Astrocyte of the spinal cord (primary cell): ENCODE results near the gene TUBGCP5.
A peak's percentile ranks its signal among the peaks of the same experiment; 100 is the strongest.
"Not testable (repeated sequence)": the region's sequence is repeated elsewhere in the genome, so short reads cannot be mapped to it uniquely, and the experiment has no call there.

Experiments used
- DNase-seq: peaks from one replicate; pipeline ENCODE4 v3.0.0; 2011; ENCODE audit warnings: low read depth, low spot score
- H3K4me3 ChIP-seq: 2 replicates; pipeline ENCODE4 v1.5.1; 2011; ENCODE audit warnings: low read depth, mild to moderate bottlenecking, low read length, moderate library complexity
- in situ Hi-C: cut with HindIII; loops from 2 replicates; pipeline ENCODE4 v1.10.0; 2017; ENCODE audit warnings: low sequenced_read_pairs
- TF ChIP-seq, protein P1 (sequence below): IDR thresholded peaks from 2 replicates; pipeline ENCODE4 v1.5.1; 2012; ENCODE audit warnings: low read depth, mild to moderate bottlenecking, low read length, inconsistent platforms

The TUBGCP5 gene

DNA sequence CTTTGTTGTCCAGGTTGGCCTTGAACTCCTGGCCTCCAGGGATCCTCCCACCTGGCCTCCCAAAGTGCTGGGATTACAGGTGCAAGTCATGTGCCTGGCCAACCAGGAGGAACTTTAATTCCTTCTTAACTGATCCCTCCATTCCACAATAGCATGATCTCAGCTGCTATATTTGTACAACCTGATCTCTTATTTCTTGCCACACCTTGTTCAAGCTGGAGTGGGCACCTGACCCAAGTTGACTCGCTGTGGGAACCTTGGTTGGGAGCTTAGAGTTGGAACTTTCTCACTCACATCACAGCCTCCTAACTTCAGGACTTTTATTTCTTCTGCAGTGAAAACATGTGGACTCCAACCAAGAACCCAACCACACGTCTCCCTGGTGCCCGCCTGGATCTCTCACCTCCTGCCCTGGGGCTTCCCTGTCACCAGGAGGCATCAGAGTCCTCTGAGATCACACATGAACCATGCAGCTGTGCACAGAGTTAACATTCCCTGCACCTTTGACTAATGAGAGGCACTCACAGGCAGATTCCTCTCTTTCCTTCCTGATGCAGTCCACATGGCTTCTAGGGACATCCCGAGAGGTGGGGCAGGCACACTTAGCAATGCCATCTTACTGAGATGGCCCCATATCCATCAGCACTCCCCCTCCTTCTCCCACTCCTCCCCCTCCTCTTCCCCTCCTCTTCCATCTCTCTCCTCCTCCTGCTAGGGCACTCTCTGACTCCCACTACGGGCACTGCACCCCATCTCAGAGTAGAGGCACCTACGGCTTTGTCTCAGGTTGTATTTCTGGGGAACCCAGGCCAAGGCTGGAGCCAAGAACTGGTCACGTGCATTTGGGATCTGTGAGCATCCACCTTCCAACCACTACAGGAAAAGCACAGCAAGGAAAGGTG lies 49.5 kb downstream of the TUBGCP5 start:
- TF ChIP-seq, protein P1, sequence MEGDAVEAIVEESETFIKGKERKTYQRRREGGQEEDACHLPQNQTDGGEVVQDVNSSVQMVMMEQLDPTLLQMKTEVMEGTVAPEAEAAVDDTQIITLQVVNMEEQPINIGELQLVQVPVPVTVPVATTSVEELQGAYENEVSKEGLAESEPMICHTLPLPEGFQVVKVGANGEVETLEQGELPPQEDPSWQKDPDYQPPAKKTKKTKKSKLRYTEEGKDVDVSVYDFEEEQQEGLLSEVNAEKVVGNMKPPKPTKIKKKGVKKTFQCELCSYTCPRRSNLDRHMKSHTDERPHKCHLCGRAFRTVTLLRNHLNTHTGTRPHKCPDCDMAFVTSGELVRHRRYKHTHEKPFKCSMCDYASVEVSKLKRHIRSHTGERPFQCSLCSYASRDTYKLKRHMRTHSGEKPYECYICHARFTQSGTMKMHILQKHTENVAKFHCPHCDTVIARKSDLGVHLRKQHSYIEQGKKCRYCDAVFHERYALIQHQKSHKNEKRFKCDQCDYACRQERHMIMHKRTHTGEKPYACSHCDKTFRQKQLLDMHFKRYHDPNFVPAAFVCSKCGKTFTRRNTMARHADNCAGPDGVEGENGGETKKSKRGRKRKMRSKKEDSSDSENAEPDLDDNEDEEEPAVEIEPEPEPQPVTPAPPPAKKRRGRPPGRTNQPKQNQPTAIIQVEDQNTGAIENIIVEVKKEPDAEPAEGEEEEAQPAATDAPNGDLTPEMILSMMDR = no peak
- H3K4me3 ChIP-seq = no peak overlapping the region
- no peak for DNase-seq
- in situ Hi-C loops = no loop called here

DNA sequence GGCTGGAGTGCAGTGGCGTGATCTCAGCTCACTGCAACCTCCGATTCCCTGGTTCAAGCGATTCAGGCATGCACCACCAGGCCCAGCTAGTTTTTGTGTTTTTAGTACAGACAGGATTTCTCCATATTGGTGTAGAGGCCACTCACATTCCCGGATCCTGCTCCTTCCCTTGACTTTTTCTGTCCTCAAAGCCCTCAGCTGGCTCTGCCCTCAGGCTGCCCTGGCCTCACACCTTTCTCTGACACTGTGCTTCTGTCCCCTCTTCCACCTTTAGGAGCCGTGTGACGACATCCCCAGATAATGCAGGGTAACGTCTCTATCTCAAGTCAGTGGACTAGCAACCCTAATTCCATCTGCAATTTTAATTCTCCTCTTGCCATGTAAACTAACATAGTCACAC lies 50.6 kb downstream of the TUBGCP5 start:
- in situ Hi-C loops = no loop called here
- TF ChIP-seq, protein P1 = no peak
- DNase-seq = no peak
- H3K4me3 ChIP-seq = no peak overlapping the region

DNA sequence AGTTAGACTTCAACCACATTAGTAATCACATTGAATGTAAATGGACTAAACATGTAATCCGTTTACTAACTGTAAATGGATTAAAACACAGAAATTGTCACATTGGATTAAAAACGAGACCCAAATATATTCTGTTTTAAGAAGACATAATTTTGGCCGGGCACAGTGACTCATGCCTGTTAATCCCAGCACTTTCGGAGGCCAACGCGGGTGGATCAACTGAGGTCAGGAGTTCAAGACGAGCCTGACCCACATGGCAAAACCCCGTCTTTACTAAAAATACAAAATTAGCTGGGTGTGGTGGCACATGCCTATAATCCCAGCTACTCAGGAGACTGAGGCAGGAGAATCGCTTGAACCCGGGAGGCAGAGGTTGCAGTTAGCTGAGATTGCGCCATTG lies 57.4 kb downstream of the TUBGCP5 start:
- H3K4me3 ChIP-seq, DNase-seq, in situ Hi-C loops: not testable (repeated sequence)

DNA sequence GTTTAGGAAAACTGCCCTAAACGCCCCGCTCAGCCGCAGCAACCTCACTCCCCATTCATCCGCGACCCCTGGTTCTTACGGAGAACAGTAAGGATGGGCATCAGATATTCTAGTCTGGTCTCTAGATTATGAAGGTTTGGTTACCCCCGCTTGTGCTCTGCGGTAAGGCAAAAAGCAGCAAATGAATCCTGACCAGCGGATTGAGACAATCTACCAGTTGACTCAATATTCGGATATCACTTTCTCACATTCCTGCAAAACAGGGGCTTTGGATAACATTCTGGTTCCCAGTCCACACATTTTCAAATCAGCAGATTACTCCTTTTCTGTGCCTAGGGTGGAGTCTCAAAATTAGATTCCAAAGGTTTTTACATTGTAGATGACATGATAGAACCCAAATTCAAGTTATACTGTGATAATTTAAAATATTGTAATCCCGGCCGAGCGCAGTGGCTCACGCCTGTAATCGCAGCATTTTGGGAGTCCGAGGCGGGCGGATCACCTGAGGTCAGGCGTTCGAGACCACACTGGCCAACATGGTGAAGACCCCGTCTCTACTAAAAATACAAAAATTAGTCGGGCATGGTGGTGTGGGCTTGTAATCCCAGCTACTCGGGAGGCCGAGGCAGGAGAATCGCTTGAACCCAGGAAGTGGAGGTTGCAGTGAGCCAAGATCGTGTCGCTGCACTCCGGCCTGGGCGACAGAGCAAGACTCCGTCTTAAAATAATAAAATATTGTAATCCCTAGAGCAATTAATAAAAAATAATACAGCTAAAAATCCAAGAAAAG lies 58.1 kb downstream of the TUBGCP5 start:
- TF ChIP-seq, protein P1 = no peak
- in situ Hi-C loops = no loop called here
- no peak for DNase-seq
- peak overlapping the region; percentile 83 for H3K4me3 ChIP-seq

DNA sequence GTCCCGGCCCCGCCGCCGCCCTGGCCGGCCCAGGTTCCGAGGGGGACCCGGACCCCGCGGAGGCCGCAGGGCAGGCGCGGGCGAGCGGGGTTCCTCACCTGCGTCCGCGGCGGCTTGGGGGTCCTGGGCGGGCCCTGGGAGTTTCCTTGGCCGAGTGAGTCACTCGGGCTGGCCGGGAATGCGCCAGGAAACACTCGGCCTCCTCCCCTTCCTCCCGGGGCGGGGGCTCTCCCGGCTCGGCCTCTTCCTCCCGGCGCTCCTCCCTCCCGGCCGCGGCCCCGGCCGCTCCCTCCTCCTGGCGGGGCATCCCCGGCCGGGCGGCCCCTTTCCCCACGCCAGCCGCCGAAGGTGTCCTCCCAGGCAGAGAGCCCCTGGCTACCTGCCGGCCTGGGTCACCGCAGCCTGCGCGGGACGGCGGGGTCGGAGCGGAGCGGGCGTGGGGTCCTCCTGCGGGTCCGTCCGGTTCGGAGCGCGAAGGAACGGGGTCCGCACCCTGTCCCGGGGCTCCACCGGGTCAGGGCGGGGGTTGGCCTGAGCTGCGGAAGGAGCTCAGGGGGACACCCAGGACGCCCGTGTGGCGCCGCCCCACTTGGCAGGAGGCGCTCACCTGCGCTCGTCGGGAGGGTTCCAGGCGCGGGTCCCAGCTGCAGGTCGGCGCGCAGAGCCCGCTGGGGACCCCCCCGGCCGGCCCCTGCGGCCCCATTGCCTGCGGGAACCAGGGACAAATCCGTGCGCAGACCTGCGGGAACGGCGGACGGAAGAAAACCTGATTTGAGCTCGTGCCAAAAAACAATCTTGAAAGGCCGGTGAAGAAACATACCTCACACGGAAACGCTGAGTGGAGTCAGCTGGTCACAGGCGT lies 58.9 kb downstream of the TUBGCP5 start, which contains the start of gene CYFIP1:
Gene CYFIP1 (minus strand): TSS at position 180 of the 862 bp plus-strand sequence. CDS start 33,083 bp downstream, outside the sequence.
- in situ Hi-C loops = no loop called here
- TF ChIP-seq, protein P1 = no peak
- peak; percentile 84 for DNase-seq
- peak within 1 kb of the TSS; percentile 83 for H3K4me3 ChIP-seq

DNA sequence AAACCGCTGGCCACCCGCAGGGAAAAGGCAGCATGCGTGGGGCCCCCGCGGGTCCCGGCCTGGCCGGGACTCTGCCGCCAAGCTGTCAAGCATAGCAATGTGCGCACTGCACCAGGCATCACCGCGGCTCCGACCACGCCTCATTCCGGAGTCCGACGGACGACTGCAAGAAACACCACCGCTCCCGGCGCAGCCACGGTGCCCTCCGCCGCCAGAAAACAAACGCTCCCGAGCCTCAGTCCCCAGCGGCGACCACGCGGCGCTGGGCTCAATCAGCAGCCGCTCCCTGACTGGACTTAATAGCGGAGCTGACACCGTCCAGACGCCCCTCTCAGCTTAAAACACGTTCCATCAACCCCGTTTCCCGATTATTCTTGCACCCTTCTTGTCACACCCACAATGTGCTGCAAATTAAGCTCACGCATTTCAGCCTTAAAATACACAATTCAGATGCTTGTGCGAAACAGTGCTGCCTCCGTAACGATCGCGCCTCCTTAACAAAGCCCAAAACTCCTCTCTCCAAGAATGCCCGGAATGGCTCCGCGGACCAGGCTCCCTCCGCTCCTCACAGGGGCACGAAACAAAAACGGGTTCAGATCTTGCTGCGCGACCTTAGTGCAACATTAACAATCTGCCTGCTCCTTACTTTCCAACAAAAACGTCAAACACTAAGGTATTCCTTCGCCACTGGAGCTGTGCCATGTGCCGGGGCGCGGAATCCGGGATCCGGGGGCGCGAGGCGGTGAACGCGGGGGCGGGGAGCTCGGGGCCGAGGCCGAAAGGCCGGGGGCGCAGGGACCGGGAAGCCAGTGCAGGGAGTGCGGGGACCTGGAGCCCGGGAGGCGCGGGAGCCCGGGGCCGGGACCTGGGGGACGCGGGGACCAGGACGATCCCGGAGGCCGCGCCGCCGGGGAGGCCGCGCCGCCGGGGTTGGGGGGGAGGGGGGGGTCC lies 59.9 kb downstream of the TUBGCP5 start:
- TF ChIP-seq, protein P1 = no peak
- in situ Hi-C loops = no loop called here
- peak overlapping the region; percentile 83 for H3K4me3 ChIP-seq
- DNase-seq = peak; percentile 48
